Measurements from ENCODE around the gene OLFML2A.

- TF ChIP-seq, protein P1, sequence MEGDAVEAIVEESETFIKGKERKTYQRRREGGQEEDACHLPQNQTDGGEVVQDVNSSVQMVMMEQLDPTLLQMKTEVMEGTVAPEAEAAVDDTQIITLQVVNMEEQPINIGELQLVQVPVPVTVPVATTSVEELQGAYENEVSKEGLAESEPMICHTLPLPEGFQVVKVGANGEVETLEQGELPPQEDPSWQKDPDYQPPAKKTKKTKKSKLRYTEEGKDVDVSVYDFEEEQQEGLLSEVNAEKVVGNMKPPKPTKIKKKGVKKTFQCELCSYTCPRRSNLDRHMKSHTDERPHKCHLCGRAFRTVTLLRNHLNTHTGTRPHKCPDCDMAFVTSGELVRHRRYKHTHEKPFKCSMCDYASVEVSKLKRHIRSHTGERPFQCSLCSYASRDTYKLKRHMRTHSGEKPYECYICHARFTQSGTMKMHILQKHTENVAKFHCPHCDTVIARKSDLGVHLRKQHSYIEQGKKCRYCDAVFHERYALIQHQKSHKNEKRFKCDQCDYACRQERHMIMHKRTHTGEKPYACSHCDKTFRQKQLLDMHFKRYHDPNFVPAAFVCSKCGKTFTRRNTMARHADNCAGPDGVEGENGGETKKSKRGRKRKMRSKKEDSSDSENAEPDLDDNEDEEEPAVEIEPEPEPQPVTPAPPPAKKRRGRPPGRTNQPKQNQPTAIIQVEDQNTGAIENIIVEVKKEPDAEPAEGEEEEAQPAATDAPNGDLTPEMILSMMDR (IDR thresholded peaks at IDR 0.05; ENCODE audit: insufficient read depth, low read length), result no peak
- no peak for TF ChIP-seq POLR2AphosphoS5 (IDR thresholded peaks at IDR 0.05; ENCODE audit: low read depth)
- TF ChIP-seq, protein P2, sequence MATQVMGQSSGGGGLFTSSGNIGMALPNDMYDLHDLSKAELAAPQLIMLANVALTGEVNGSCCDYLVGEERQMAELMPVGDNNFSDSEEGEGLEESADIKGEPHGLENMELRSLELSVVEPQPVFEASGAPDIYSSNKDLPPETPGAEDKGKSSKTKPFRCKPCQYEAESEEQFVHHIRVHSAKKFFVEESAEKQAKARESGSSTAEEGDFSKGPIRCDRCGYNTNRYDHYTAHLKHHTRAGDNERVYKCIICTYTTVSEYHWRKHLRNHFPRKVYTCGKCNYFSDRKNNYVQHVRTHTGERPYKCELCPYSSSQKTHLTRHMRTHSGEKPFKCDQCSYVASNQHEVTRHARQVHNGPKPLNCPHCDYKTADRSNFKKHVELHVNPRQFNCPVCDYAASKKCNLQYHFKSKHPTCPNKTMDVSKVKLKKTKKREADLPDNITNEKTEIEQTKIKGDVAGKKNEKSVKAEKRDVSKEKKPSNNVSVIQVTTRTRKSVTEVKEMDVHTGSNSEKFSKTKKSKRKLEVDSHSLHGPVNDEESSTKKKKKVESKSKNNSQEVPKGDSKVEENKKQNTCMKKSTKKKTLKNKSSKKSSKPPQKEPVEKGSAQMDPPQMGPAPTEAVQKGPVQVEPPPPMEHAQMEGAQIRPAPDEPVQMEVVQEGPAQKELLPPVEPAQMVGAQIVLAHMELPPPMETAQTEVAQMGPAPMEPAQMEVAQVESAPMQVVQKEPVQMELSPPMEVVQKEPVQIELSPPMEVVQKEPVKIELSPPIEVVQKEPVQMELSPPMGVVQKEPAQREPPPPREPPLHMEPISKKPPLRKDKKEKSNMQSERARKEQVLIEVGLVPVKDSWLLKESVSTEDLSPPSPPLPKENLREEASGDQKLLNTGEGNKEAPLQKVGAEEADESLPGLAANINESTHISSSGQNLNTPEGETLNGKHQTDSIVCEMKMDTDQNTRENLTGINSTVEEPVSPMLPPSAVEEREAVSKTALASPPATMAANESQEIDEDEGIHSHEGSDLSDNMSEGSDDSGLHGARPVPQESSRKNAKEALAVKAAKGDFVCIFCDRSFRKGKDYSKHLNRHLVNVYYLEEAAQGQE (IDR thresholded peaks at IDR 0.05; ENCODE audit: insufficient replicate concordance, low read depth), result no peak
These were observed 19.3 kb upstream of the OLFML2A start for GRCh38 chr9:124757616-124758015.

Data from HL-60 (cell line).